Measurements from ENCODE around the gene KIF3C. TPM values are rescaled to one million over a fixed set of nuclear protein-coding genes. Genes with fewer than 3 reads are reported as not detected.

KIF3C gene
- polyA plus RNA-seq, 2 of the 4 experiments (the other 2 are of a cell fraction), result 17.1 to 77.4 TPM

DNA sequence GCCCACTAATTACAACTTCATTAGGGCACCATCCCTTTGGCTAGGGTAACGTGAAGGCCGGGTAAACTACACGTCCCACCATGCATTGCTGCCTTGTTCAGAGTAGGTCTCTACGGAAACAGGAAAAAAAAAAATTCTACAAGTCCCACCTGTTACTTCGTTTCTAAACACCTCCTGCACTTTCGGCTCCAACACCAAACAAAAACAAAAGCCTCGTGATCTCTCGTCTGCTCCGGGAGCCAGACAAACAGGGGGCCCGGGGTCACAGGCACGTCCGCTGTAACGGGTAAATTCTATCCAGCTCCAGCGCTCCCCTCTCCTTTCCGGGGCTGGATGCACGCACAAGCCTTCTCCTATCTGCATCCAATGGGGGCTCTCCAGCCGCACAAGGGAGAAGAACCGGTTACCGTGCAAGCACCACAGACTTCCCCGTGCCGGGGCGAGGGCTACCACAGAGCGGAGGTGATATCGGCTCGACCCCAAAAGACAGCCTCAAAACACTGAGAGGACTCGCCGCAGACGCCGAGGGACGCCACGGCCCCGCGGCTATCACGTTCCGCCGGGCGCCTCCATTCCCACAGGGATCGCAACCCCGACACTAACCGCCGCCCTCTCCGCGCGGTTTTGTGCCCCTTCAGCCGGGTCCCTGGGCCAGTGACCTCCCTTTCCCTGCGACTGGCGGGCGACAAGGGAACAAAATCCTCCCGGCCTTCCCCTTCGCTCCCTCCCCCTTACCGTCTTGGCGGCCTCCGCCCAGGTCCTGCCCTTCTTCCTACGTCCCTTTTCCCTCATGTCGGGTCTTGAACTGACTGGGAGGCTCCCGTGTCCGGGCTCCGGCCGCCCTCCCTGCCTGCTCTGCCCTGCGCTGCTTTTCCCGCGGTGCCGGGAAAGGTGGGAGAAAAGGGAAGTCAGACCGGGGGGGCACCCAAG, 104.6 kb downstream of the KIF3C start:
- Histone ChIP-seq H3K9me3 (no peaks in the 10 kb centered on the region), H3K4me1 (peaks cover 23% of the 10 kb centered on the region), H3K4me2 (peak overlapping the region; percentile 91), H3K4me3 (peak overlapping the region; percentile 67), H3K27ac (peak overlapping the region; percentile 94)
- ATAC-seq (peak; percentile 75 to 79), FAIRE-seq (no peak), DNase-seq (ENCODE audit: low read depth in 1 of 2, low spot score in 1 of 2) (peak; percentile 73 to 75)
- ChIA-PET POLR2A (interaction anchor here (0.8 to 1.5 kb wide), 21 partner anchors 8 to 468 kb away, joined by 3 to 11 read pairs (median 4); partner anchors contain the start of genes HADHA, HADHB and SELENOI), CTCF (interaction anchor here (0.6 to 2.2 kb wide), 11 partner anchors 10 to 307 kb away, joined by 3 to 12 read pairs (median 4); no protein-coding TSS in a partner anchor)
- WGBS (ENCODE audit: missing lambda C conversion rate), result under 1% methylated on average over 64 of the region's 64 CpGs
- TF ChIP-seq NFE2L2 (conservative IDR thresholded peaks at IDR 0.05; ENCODE audit: low read length) (no peak), POLR2A (IDR thresholded peaks at IDR 0.05; ENCODE audit: low read length) (peak; percentile 13; the same call in 1 of the 2 replicates), KDM5A (IDR thresholded peaks at IDR 0.05) (peak; percentile 92), TP53 (CRISPR knock-in tag; IDR thresholded peaks at IDR 0.05) (peak; percentile 22; the same call in 1 of the 2 replicates), KDM1A (IDR thresholded peaks at IDR 0.05; ENCODE audit: low read depth) (no peak), HDAC2 (IDR thresholded peaks at IDR 0.05) (peak; percentile 65; the same call in 1 of the 2 replicates), JUNB (IDR thresholded peaks at IDR 0.05) (no peak), PHF8 (IDR thresholded peaks at IDR 0.05; ENCODE audit: borderline replicate concordance, low read depth) (peak; percentile 89; the same call in 1 of the 2 replicates), TFCP2L1 (CRISPR knock-in tag; IDR thresholded peaks at IDR 0.05) (peak; percentile 65; the same call in 1 of the 2 replicates)
- TF ChIP-seq, protein P1, sequence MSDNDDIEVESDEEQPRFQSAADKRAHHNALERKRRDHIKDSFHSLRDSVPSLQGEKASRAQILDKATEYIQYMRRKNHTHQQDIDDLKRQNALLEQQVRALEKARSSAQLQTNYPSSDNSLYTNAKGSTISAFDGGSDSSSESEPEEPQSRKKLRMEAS (IDR thresholded peaks at IDR 0.05), result peak; percentile 30; the same call in 1 of the 2 replicates
- TF ChIP-seq, protein P2, sequence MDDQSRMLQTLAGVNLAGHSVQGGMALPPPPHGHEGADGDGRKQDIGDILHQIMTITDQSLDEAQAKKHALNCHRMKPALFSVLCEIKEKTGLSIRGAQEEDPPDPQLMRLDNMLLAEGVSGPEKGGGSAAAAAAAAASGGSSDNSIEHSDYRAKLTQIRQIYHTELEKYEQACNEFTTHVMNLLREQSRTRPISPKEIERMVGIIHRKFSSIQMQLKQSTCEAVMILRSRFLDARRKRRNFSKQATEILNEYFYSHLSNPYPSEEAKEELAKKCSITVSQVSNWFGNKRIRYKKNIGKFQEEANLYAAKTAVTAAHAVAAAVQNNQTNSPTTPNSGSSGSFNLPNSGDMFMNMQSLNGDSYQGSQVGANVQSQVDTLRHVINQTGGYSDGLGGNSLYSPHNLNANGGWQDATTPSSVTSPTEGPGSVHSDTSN (IDR thresholded peaks at IDR 0.05), result peak; percentile 45; the same call in 1 of the 2 replicates

Small RNA genes lying within 50 kb of the gene (small RNA-seq; reads per million reads assigned to genes)
- gene NDUFB4P4 (0 reads per million in 6 experiments), gene UQCRHP2 (0 reads per million in 6 experiments)

Other genes with a start within 250 kb of the KIF3C start
- gene ASXL2, start 104.0 kb downstream of the KIF3C start, polyA plus RNA-seq (2011; rRNA removed), result 26.4 and 26.6 TPM in 2 replicates
- 9.9 to 10.5 TPM (median 10.3 TPM) in 3 replicates for gene ASXL2, start 104.0 kb downstream of the KIF3C start, polyA plus RNA-seq (2017; fragmentation: RNase III; extraction: RNeasy Plus Mini Kit Qiagen cat#74134 plus additional on column Dnase treatment)
- 332 and 692 TPM in 2 replicates for gene RAB10, start 51.6 kb upstream of the KIF3C start, polyA plus RNA-seq (2011; rRNA removed)
- gene RAB10, start 51.6 kb upstream of the KIF3C start, polyA plus RNA-seq (2017; fragmentation: RNase III; extraction: RNeasy Plus Mini Kit Qiagen cat#74134 plus additional on column Dnase treatment), result 256 to 289 TPM (median 272 TPM) in 3 replicates
- 5.1 and 6.6 TPM in 2 replicates for gene GAREM2, start 190.6 kb upstream of the KIF3C start, polyA plus RNA-seq (2011; rRNA removed)
- 4.5 to 5.9 TPM (median 5.6 TPM) in 3 replicates for gene GAREM2, start 190.6 kb upstream of the KIF3C start, polyA plus RNA-seq (2017; fragmentation: RNase III; extraction: RNeasy Plus Mini Kit Qiagen cat#74134 plus additional on column Dnase treatment)

Measured in A549 (cell line).